ENCODE data around the gene NOL6. TPM values are rescaled to one million over a fixed set of nuclear protein-coding genes. Genes with fewer than 3 reads are reported as not detected.

Gene NOL6
- total RNA-seq, 2 donors from 2014 or later: 20.8 to 34.9 TPM

DNA sequence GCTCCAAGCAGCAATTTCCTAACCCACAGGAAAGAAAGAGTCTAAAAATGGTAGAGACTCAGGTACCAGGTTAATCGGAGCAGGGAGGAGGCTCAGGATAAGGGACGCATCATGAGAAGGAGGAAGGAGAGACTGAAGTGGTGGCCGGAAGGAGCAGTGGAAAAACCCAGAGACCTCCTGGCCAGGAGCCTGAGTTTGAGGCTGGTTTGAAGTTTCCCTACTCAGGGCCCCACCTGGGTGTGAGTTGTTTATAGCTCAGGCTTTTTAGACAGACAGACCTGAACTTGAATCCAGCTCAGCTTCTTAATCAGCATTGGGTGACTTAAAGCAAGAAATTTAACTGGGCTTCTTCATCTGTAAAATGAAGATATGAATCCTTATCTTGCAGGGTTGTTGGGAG, 59.5 kb downstream of the NOL6 start:
- ATAC-seq (ENCODE audit: insufficient number of reproducible peaks, low FRiP score, low read depth) (no peak), DNase-seq (ENCODE audit: low spot score) (no peak)
- H3K9me3 ChIP-seq: no peaks in the 10 kb centered on the region
- peaks cover 0 to 7% of the 10 kb centered on the region in 2 donors for H3K4me1 ChIP-seq (ENCODE audit: control insufficient read depth in 1 of 2, low read depth in 2 of 2)
- H3K27me3 ChIP-seq (replicated peaks; ENCODE audit: insufficient read depth): no peaks in the 10 kb centered on the region
- H3K36me3 ChIP-seq: no peaks in the 10 kb centered on the region
- H3K4me3 ChIP-seq: no peak overlapping the region
- TF ChIP-seq, protein P1, sequence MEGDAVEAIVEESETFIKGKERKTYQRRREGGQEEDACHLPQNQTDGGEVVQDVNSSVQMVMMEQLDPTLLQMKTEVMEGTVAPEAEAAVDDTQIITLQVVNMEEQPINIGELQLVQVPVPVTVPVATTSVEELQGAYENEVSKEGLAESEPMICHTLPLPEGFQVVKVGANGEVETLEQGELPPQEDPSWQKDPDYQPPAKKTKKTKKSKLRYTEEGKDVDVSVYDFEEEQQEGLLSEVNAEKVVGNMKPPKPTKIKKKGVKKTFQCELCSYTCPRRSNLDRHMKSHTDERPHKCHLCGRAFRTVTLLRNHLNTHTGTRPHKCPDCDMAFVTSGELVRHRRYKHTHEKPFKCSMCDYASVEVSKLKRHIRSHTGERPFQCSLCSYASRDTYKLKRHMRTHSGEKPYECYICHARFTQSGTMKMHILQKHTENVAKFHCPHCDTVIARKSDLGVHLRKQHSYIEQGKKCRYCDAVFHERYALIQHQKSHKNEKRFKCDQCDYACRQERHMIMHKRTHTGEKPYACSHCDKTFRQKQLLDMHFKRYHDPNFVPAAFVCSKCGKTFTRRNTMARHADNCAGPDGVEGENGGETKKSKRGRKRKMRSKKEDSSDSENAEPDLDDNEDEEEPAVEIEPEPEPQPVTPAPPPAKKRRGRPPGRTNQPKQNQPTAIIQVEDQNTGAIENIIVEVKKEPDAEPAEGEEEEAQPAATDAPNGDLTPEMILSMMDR (IDR thresholded peaks at IDR 0.05): no peak
- H3K27ac ChIP-seq: no peak overlapping the region

Other genes starting within 250 kb of the NOL6 start
- not detected for gene SPINK4, start 233.8 kb downstream of the NOL6 start, total RNA-seq
- 10 to 100 TPM; 30.6 to 40.5 TPM for gene BAG1, start 209.2 kb downstream of the NOL6 start, total RNA-seq
- 10 to 100 TPM; 50.0 to 55.9 TPM for gene CHMP5, start 208.9 kb downstream of the NOL6 start, total RNA-seq
- gene NFX1, start 183.4 kb downstream of the NOL6 start, total RNA-seq: 10 to 100 TPM; 22.5 to 39.7 TPM
- gene AQP7, start 71.4 kb downstream of the NOL6 start, total RNA-seq: 1 to 10 TPM; 1.8 to 1.9 TPM
- gene AQP3, start 26.3 kb downstream of the NOL6 start, total RNA-seq: 10 to 100 TPM in 1 of 2 donors, 1 to 10 TPM in 1; 6.9 to 17.6 TPM
- gene ANKRD18B, start 50.3 kb upstream of the NOL6 start, total RNA-seq: not detected

Measured in thoracic aorta (tissue), 2 donors.